PC-3 (cell line): ENCODE measurements around the gene NDUFAF3. TPM values are rescaled to one million over a fixed set of nuclear protein-coding genes. Genes with fewer than 3 reads are reported as not detected.

Experiments used
- ATAC-seq: fragments of 200-7000 bp; cut with Tn5 transposase; 2 replicates; pipeline ENCODE4 v1.9.1; 2020; ENCODE audit warnings: mild to moderate bottlenecking, moderate library complexity
- Bru-seq: library from RNA; stranded (reverse); fragments of 400-500 nt; gene quantifications from one replicate; lab custom pipeline; 2021; lab: Mats Ljungman, UMichigan
- BruChase-seq, 2 experiments: library from RNA; stranded (reverse); fragments of 400-500 nt; gene quantifications; one replicate each; lab custom pipeline; 2021; lab: Mats Ljungman, UMichigan
- BruUV-seq: library from RNA; stranded (reverse); fragments of 400-500 nt; replicated peaks from 2 replicates; lab custom pipeline; 2021; lab: Mats Ljungman, UMichigan
- CTCF ChIA-PET: fragments of 300-600 bp; sonication (Branson Sonifier 250); formaldehyde crosslinking; loops from one replicate; lab custom pipeline; 2022; ENCODE audit warnings: antibody characterized with exemption; lab: Charles Lee
- POLR2A ChIA-PET: fragments of 300-600 bp; sonication (Branson Sonifier 250); formaldehyde crosslinking; loops from one replicate; lab custom pipeline; 2022; ENCODE audit warnings: antibody characterized with exemption; ENCODE audit not compliant: unreplicated experiment; lab: Charles Lee
- DNase-seq: peaks from one replicate; pipeline ENCODE4 v3.0.0-alpha.2; 2015
- H2AFZ ChIP-seq: fragments of 300-600 bp; sonication (generic); 2 replicates; pipeline ENCODE4 v1.6.0; 2016; ENCODE audit warnings: antibody characterized with exemption, low read length
- H3F3A ChIP-seq: fragments of 300-600 bp; sonication (generic); one replicate; pipeline ENCODE4 v1.6.0; 2017; ENCODE audit warnings: antibody characterized with exemption, low read length, control low read depth, mild to moderate bottlenecking; ENCODE audit not compliant: unreplicated experiment
- H3K27ac ChIP-seq: fragments of 300-600 bp; sonication (generic); 2 replicates; pipeline ENCODE4 v1.5.1; 2016; ENCODE audit warnings: mild to moderate bottlenecking, low read length
- H3K27me3 ChIP-seq: fragments of 300-600 bp; sonication (generic); 2 replicates; pipeline ENCODE4 v1.6.1; 2016; ENCODE audit warnings: low read length, mixed read lengths
- H3K36me3 ChIP-seq: fragments of 300-600 bp; sonication (generic); 2 replicates; pipeline ENCODE4 v1.6.1; 2016; ENCODE audit warnings: low read depth, mixed run types, low read length, mixed read lengths
- H3K4me1 ChIP-seq: fragments of 300-600 bp; sonication (generic); 2 replicates; pipeline ENCODE4 v1.5.1; 2016; ENCODE audit warnings: low read length; ENCODE audit not compliant: insufficient read depth
- H3K4me2 ChIP-seq: fragments of 300-600 bp; sonication (generic); 2 replicates; pipeline ENCODE4 v1.6.0; 2016; ENCODE audit warnings: low read length
- H3K4me3 ChIP-seq: fragments of 300-600 bp; sonication (generic); 2 replicates; pipeline ENCODE4 v1.5.1; 2016; ENCODE audit warnings: mild to moderate bottlenecking, low read length, mixed read lengths
- H3K79me2 ChIP-seq: fragments of 300-600 bp; sonication (generic); 2 replicates; pipeline ENCODE4 v1.6.1; 2017; ENCODE audit warnings: low read length, mixed read lengths
- H3K9ac ChIP-seq: fragments of 300-600 bp; sonication (generic); 2 replicates; pipeline ENCODE4 v1.6.0; 2016; ENCODE audit warnings: mild to moderate bottlenecking, low read length
- H3K9me2 ChIP-seq: fragments of 300-600 bp; sonication (generic); replicated peaks from 2 replicates; pipeline ENCODE4 v1.6.1; 2016; ENCODE audit warnings: mixed run types, low read length, mixed read lengths
- H3K9me3 ChIP-seq: fragments of 300-600 bp; sonication (generic); 2 replicates; pipeline ENCODE4 v1.6.1; 2016; ENCODE audit warnings: low read length, mixed read lengths
- H4K20me1 ChIP-seq: fragments of 300-600 bp; sonication (generic); 2 replicates; pipeline ENCODE4 v1.6.1; 2016; ENCODE audit warnings: low read length, mixed read lengths
- CTCF ChIP-seq: fragments of 300-600 bp; sonication (generic); conservative IDR thresholded peaks from 2 replicates; pipeline ENCODE4 v1.5.1; 2017; ENCODE audit warnings: antibody characterized with exemption, low read depth, mild to moderate bottlenecking, low read length
- EZH2 ChIP-seq: fragments of 300-600 bp; sonication (generic); IDR thresholded peaks from one replicate; pipeline ENCODE4 v1.6.1; 2017; ENCODE audit warnings: antibody characterized with exemption, mild to moderate bottlenecking, low read length; ENCODE audit not compliant: unreplicated experiment
- EZH2phosphoT487 ChIP-seq: fragments of 300-600 bp; sonication (generic); IDR thresholded peaks from 2 replicates; pipeline ENCODE4 v1.6.1; 2018; ENCODE audit warnings: mild to moderate bottlenecking, antibody characterized with exemption, low read length, borderline replicate concordance
- intact Hi-C: fragments of 100-400 bp; cut with micrococcal nuclease; formaldehyde crosslinking; loops from 2 replicates; pipeline ENCODE4 v1.9.0; 2023
- long read RNA-seq: library from polyadenylated mRNA; unstranded; transcript quantifications from one replicate; pipeline ENCODE4 v2.0.0, GENCODE V29; 2021; ENCODE audit not compliant: unreplicated experiment
- total RNA-seq: library from RNA; depleted of rRNA; stranded (reverse); fragments of >200 nt; gene quantifications from 2 replicates; pipeline ENCODE4 v1.2.3, GENCODE V29; 2014; rRNA removed

The NDUFAF3 gene
- total RNA-seq = 191 and 211 TPM in 2 replicates
- Bru-seq, nascent RNA = percentile 87 among the genes with signal in this experiment
- percentile 85 among the genes with signal in this experiment for BruChase-seq, experiment 1, labeled RNA remaining after a 6-hour chase
- percentile 82 among the genes with signal in this experiment for BruChase-seq, experiment 2, labeled RNA remaining after a 2-hour chase
- long read RNA-seq, transcript NDUFAF3-202 (5 exons, 2,012 nt) = major isoform, 130 of 179 reads
- long read RNA-seq, partial matches to known transcripts = 7 of 179 reads
- long read RNA-seq, other reads (novel, unspliced or antisense) = 39 of 179 reads

- TSS peak; percentile 27 for BruUV-seq
- POLR2A ChIA-PET = interaction anchor here (0.5 to 3.8 kb wide), 5 partner anchors 14 to 1680 kb away, joined by 3 to 51 read pairs (median 4); partner anchors contain the start of gene WDR6
- no peaks in the 10 kb centered on the region for H4K20me1 ChIP-seq
- no peaks in the 10 kb centered on the region for H3K27me3 ChIP-seq
- H3F3A ChIP-seq = no peaks in the 10 kb centered on the region
- H3K79me2 ChIP-seq = peaks cover 71% of the 10 kb centered on the region
- intact Hi-C loops = loop anchor here (1.0 to 5.0 kb wide), 2 partner anchors 15 to 70 kb away; partner anchors contain the start of genes QRICH1 and WDR6
- H3K27ac ChIP-seq = peak within 1 kb of the TSS; percentile 95
- DNase-seq = peak; percentile 95
- peak within 1 kb of the TSS; percentile 99 for H3K4me2 ChIP-seq
- ATAC-seq = peak; percentile 53
- H3K4me3 ChIP-seq = peak within 1 kb of the TSS; percentile 94
- no peaks in the 10 kb centered on the region for H3K9me2 ChIP-seq
- peaks cover 35% of the 10 kb centered on the region; the same call in 1 of the 2 replicates for H3K4me1 ChIP-seq
- TF ChIP-seq EZH2phosphoT487 = no peak
- TF ChIP-seq CTCF = peak; percentile 86
- TF ChIP-seq EZH2 = no peak
- H3K9me3 ChIP-seq = no peaks in the 10 kb centered on the region
- peaks cover 32% of the 10 kb centered on the region for H3K36me3 ChIP-seq
- peak within 1 kb of the TSS; percentile 96 for H3K9ac ChIP-seq
- peak within 1 kb of the TSS; percentile 85 for H2AFZ ChIP-seq
- CTCF ChIA-PET = interaction anchor here (0.6 to 1.8 kb wide), 6 partner anchors 10 to 274 kb away, joined by 3 to 9 read pairs (median 4); partner anchors contain the start of genes QRICH1 and WDR6
Observed at GRCh38 chr3:49021813-49022687, at the start of gene NDUFAF3. Gene NDUFAF3 (plus strand): TSS chr3:49022121. CDS start chr3:49022145, 24 bp downstream.

- Histone ChIP-seq H2AFZ (no peak overlapping the region), H3K27ac (no peak overlapping the region), H3K4me2 (no peak overlapping the region), H3K79me2 (no peaks in the 10 kb centered on the region), H3K4me1 (no peaks in the 10 kb centered on the region), H3F3A (no peaks in the 10 kb centered on the region), H3K27me3 (no peaks in the 10 kb centered on the region), H3K9me3 (no peaks in the 10 kb centered on the region), H4K20me1 (no peaks in the 10 kb centered on the region), H3K36me3 (peaks cover 59% of the 10 kb centered on the region), H3K9me2 (no peaks in the 10 kb centered on the region), H3K4me3 (no peak overlapping the region), H3K9ac (no peak overlapping the region)
- ChIA-PET CTCF (no interaction called here), POLR2A (interaction anchor here (0.6 kb wide), 1 partner anchor 672 kb away, joined by 4 read pairs; no protein-coding TSS in a partner anchor)
- intact Hi-C loops = no loop called here
- DNase-seq (no peak), ATAC-seq (no peak)
- TF ChIP-seq CTCF = no peak
- TF ChIP-seq EZH2 = no peak
- no peak for TF ChIP-seq EZH2phosphoT487
- no TSS peak for BruUV-seq
Observed at GRCh38 chr3:48974076-48974864, 47.7 kb upstream of the NDUFAF3 start.
